Skeletal muscle satellite cell (primary cell): ENCODE measurements around the gene CHML.
A peak's percentile ranks its signal among the peaks of the same experiment; 100 is the strongest.

Experiments used
- H3K27me3 ChIP-seq: 2 replicates; pipeline ENCODE4 v1.7.0; 2013; ENCODE audit warnings: low read length; ENCODE audit not compliant: control insufficient read depth, insufficient read depth
- H3K36me3 ChIP-seq: 2 replicates; pipeline ENCODE4 v1.7.0; 2013; ENCODE audit warnings: mild to moderate bottlenecking, control low read depth, low read length; ENCODE audit not compliant: insufficient read depth
- H3K4me1 ChIP-seq: 2 replicates; pipeline ENCODE4 v1.7.0; 2013; ENCODE audit warnings: low read length; ENCODE audit not compliant: control insufficient read depth, insufficient read depth
- H3K4me2 ChIP-seq: 2 replicates; pipeline ENCODE4 v1.7.0; 2013; ENCODE audit warnings: mild to moderate bottlenecking, low read length
- H3K4me3 ChIP-seq: 2 replicates; pipeline ENCODE4 v1.7.0; 2013; ENCODE audit warnings: low read length
- H3K9ac ChIP-seq: 2 replicates; pipeline ENCODE4 v1.7.0; 2013; ENCODE audit warnings: mild to moderate bottlenecking, low read depth, low read length, moderate library complexity
- H3K9me3 ChIP-seq: replicated peaks from 2 replicates; pipeline ENCODE4 v1.7.0; 2013; ENCODE audit warnings: mild to moderate bottlenecking, control low read depth, low read length

The CHML gene

GRCh38 chr1:241635556-241636152 is 4.5 kb downstream of the CHML start:
- Histone ChIP-seq H3K4me1 (peaks cover 22% of the 10 kb centered on the region), H3K36me3 (peaks cover 15% of the 10 kb centered on the region), H3K9me3 (no peaks in the 10 kb centered on the region), H3K27me3 (no peaks in the 10 kb centered on the region), H3K4me3 (no peak overlapping the region), H3K9ac (no peak overlapping the region), H3K4me2 (no peak overlapping the region)

- Histone ChIP-seq H3K4me2 (no peak overlapping the region), H3K36me3 (peaks cover 15% of the 10 kb centered on the region), H3K27me3 (no peaks in the 10 kb centered on the region), H3K9ac (no peak overlapping the region), H3K9me3 (no peaks in the 10 kb centered on the region), H3K4me3 (no peak overlapping the region), H3K4me1 (peaks cover 16% of the 10 kb centered on the region)
Measured at GRCh38 chr1:241632987-241633386, 7.2 kb downstream of the CHML start.

GRCh38 chr1:241631674-241632073 is 8.5 kb downstream of the CHML start:
- Histone ChIP-seq H3K4me2 (no peak overlapping the region), H3K4me3 (no peak overlapping the region), H3K27me3 (no peaks in the 10 kb centered on the region), H3K4me1 (peaks cover 7% of the 10 kb centered on the region), H3K36me3 (peaks cover 15% of the 10 kb centered on the region), H3K9me3 (no peaks in the 10 kb centered on the region), H3K9ac (no peak overlapping the region)

GRCh38 chr1:241630899-241631298 is 9.3 kb downstream of the CHML start:
- Histone ChIP-seq H3K4me3 (no peak overlapping the region), H3K27me3 (no peaks in the 10 kb centered on the region), H3K9ac (no peak overlapping the region), H3K9me3 (no peaks in the 10 kb centered on the region), H3K36me3 (peaks cover 15% of the 10 kb centered on the region), H3K4me1 (peaks cover 6% of the 10 kb centered on the region), H3K4me2 (no peak overlapping the region)

- Histone ChIP-seq H3K9ac (no peak overlapping the region), H3K36me3 (peaks cover 11% of the 10 kb centered on the region), H3K9me3 (no peaks in the 10 kb centered on the region), H3K27me3 (no peaks in the 10 kb centered on the region), H3K4me2 (no peak overlapping the region), H3K4me3 (no peak overlapping the region), H3K4me1 (peaks cover 6% of the 10 kb centered on the region)
Measured at GRCh38 chr1:241630476-241630875, 9.7 kb downstream of the CHML start.

GRCh38 chr1:241630005-241630404 is 10.2 kb downstream of the CHML start:
- H3K9me3 ChIP-seq = no peaks in the 10 kb centered on the region
- H3K9ac ChIP-seq = no peak overlapping the region
- H3K4me1 ChIP-seq = peaks cover 6% of the 10 kb centered on the region
- no peak overlapping the region for H3K4me3 ChIP-seq
- H3K27me3 ChIP-seq = no peaks in the 10 kb centered on the region
- H3K4me2 ChIP-seq = no peak overlapping the region
- peaks cover 6% of the 10 kb centered on the region for H3K36me3 ChIP-seq

DNA sequence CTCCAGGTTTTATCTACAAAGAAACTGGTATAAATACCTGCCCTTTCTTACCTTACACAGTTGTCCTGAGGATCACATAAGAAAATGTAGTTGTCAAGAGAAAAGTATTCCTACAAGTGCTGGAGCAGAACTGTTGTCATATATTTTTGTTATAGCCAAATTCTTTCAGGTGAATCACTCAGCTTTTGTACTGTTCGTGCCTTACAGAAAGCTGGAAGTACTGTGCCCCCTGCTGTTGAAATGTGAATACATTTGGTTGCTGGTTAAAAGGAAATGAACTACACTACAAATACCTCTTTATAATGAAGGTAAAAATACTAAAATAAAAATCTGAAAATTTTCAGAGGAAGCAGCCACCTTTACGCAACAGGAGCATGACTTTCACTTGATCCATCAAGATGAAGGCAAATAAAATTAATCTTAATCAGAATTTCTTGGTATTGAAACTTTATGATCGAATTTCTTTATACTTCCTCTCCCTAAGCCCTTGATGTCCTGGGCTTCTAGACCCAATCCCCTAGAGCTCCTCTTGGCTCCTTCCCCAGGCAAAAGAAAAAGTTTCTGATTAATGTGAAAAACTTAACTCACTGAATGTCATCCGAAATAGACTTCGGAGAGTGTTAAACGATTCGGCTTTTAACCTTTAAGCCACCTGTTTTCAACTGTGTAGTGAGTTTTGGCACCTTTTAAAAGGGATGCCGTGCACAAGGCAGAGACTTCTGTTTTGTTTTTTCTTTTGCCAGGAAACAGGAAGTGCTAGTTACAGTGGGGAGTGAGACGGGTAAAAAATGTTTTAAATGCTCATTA is 12.5 kb downstream of the CHML start:
- no peak overlapping the region for H3K4me3 ChIP-seq
- no peaks in the 10 kb centered on the region for H3K27me3 ChIP-seq
- H3K4me1 ChIP-seq = peaks cover 6% of the 10 kb centered on the region
- H3K4me2 ChIP-seq = no peak overlapping the region
- peak overlapping the region; percentile 14 for H3K9ac ChIP-seq
- H3K36me3 ChIP-seq = no peaks in the 10 kb centered on the region
- no peaks in the 10 kb centered on the region for H3K9me3 ChIP-seq

DNA sequence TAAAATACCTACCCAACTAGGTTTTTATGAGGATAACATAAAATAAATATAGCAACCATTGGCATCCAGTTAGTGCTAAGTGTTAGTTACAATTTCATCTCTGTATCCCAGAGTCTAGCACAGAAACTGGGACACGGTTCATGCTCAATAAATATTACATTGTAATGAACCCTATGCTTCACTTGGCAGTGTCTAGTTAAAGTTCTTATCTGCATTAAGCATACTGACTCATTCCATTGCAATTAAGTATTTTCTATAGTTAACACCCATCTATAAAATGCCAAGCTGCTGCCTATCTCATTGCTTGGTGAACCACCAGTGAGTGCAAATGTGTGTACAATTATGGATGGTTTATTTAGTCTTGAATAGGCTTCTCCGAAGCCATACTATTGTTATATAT is 15.2 kb downstream of the CHML start:
- Histone ChIP-seq H3K36me3 (no peaks in the 10 kb centered on the region), H3K4me1 (peaks cover 6% of the 10 kb centered on the region), H3K9me3 (no peaks in the 10 kb centered on the region), H3K27me3 (no peaks in the 10 kb centered on the region), H3K9ac (no peak overlapping the region), H3K4me3 (no peak overlapping the region), H3K4me2 (no peak overlapping the region)

DNA sequence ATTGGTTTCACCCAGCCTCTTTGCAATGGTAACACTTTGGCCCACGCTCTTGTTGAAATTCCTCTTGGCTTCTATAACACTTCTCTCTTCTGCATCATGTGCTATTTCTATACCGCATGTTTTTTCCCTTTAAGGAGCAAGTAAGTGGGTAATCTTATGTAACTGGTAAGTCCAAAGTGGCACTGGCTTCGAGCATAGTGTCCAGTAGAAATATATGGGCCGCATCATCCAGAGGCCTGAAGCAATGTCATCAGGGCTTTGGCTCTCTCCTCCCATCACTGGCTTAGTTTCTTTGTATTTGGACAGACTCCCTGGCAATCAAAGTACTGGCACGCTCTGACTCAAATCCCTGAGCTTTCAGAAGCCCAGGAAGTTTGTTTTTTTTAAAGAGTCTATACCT is 17.5 kb downstream of the CHML start:
- no peaks in the 10 kb centered on the region for H3K27me3 ChIP-seq
- H3K9me3 ChIP-seq = no peaks in the 10 kb centered on the region
- H3K4me3 ChIP-seq = no peak overlapping the region
- H3K4me2 ChIP-seq = no peak overlapping the region
- H3K4me1 ChIP-seq = peaks cover 1% of the 10 kb centered on the region
- H3K9ac ChIP-seq = no peak overlapping the region
- H3K36me3 ChIP-seq = no peaks in the 10 kb centered on the region

GRCh38 chr1:241617426-241617825 is 22.7 kb downstream of the CHML start:
- H3K9ac ChIP-seq = no peak overlapping the region
- H3K36me3 ChIP-seq = no peaks in the 10 kb centered on the region
- H3K27me3 ChIP-seq = no peaks in the 10 kb centered on the region
- H3K9me3 ChIP-seq = no peaks in the 10 kb centered on the region
- H3K4me1 ChIP-seq = peaks cover 20% of the 10 kb centered on the region
- H3K4me2 ChIP-seq = no peak overlapping the region
- no peak overlapping the region for H3K4me3 ChIP-seq

GRCh38 chr1:241615043-241615974 is 24.9 kb downstream of the CHML start:
- Histone ChIP-seq H3K4me3 (no peak overlapping the region), H3K4me2 (peak overlapping the region; percentile 17), H3K27me3 (no peaks in the 10 kb centered on the region), H3K4me1 (peaks cover 28% of the 10 kb centered on the region), H3K9me3 (no peaks in the 10 kb centered on the region), H3K36me3 (no peaks in the 10 kb centered on the region), H3K9ac (no peak overlapping the region)
